LNCaP clone FGC (cell line): ENCODE measurements around the gene SLC35F2.
"Not testable (repeated sequence)": the region's sequence is repeated elsewhere in the genome, so short reads cannot be mapped to it uniquely, and the experiment has no call there.

ENCODE experiments used
- DNase-seq: peaks from one replicate; pipeline ENCODE4 v3.0.0-alpha.2; 2011; ENCODE audit warnings: low read depth
- H3K4me3 ChIP-seq: 2 replicates; pipeline ENCODE4 v1.5.1; 2011; ENCODE audit warnings: mild to moderate bottlenecking, low read depth, low read length, control low read depth
- TF ChIP-seq, protein P1 (sequence below): IDR thresholded peaks from 2 replicates; pipeline ENCODE4 v1.5.1; 2012; ENCODE audit warnings: mild to moderate bottlenecking; ENCODE audit not compliant: control insufficient read depth, insufficient read depth; ENCODE audit errors: extremely low read depth

SLC35F2 gene

DNA sequence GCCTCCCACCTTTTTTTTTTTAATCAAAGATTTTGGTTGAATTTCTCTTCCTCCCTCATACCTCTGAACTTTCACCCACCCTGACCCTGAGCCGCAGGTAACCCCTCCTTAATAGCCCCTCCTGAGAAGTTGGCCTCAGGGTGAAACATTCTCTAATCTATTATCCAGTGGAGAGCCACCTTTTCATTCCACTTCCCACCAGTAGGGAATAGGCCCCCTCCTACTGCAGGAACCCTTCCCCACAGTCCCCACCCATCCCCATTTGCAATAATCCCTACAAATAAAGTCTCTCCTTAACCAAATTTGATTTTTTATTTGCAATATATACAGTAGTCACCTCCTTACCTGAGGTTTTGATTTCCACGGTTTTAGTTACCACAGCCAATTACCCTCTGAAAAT is 2.1 kb upstream of the SLC35F2 start:
- DNase-seq = no peak
- TF ChIP-seq, protein P1, sequence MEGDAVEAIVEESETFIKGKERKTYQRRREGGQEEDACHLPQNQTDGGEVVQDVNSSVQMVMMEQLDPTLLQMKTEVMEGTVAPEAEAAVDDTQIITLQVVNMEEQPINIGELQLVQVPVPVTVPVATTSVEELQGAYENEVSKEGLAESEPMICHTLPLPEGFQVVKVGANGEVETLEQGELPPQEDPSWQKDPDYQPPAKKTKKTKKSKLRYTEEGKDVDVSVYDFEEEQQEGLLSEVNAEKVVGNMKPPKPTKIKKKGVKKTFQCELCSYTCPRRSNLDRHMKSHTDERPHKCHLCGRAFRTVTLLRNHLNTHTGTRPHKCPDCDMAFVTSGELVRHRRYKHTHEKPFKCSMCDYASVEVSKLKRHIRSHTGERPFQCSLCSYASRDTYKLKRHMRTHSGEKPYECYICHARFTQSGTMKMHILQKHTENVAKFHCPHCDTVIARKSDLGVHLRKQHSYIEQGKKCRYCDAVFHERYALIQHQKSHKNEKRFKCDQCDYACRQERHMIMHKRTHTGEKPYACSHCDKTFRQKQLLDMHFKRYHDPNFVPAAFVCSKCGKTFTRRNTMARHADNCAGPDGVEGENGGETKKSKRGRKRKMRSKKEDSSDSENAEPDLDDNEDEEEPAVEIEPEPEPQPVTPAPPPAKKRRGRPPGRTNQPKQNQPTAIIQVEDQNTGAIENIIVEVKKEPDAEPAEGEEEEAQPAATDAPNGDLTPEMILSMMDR = no peak
- no peak overlapping the region for H3K4me3 ChIP-seq

DNA sequence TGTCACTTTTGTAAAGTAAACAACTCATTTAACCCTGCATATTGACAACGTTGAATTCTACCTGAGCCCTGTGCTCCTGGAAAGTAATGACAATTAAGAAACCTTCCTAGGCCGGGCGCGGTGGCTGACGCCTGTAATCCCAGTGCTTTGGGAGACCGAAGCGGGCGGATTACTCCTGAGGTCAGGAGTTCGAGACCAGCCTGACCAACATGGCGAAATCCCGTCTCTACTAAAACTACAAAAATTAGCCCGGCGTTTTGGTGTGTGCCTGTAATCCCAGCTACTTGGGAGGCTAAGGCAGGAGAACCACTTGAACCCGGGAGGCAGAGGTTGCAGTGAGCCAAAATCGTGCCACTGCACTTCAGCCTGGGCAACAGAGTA is 1.6 kb upstream of the SLC35F2 start:
- H3K4me3 ChIP-seq, DNase-seq: not testable (repeated sequence)

DNA sequence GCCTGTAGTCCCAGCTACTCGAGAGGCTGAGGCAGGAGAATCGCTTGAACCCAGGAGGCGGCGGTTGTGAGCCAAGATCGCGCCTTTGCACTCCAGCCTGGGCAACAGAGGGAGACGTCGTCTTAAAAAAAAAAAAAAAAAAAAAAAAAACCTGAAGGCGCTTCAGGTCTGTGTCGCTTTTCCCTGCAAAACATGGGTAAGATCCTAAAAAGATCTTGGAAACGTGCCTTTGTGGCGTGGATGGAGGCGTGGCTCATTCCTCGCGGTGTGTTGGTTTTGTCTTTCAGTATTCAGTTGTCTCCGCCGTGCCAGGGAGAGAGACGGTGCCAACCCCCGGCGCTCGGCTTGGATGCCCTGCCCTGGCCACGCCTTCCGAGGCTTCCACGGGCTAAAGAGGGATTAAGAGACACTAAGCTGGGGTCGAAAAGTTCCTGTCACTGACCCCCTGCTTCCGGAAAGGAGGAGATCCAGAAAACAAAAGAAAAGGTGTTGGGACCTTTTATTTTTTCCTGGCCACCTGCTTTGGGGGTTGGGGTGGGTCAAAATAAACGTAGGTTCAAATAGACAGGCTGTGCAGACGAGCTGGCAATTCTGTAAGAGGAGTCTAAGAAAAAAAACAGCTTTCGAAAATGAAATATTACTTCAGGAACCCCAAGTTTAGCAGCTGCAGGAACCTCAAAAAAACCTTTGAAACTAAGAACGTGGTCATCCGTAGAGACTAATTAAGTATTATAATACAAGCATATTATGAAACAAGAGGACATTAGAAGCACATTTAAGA is 1.1 kb upstream of the SLC35F2 start:
- peak overlapping the region; percentile 83 for H3K4me3 ChIP-seq
- peak; percentile 75 for DNase-seq
- TF ChIP-seq, protein P1 = no peak

DNA sequence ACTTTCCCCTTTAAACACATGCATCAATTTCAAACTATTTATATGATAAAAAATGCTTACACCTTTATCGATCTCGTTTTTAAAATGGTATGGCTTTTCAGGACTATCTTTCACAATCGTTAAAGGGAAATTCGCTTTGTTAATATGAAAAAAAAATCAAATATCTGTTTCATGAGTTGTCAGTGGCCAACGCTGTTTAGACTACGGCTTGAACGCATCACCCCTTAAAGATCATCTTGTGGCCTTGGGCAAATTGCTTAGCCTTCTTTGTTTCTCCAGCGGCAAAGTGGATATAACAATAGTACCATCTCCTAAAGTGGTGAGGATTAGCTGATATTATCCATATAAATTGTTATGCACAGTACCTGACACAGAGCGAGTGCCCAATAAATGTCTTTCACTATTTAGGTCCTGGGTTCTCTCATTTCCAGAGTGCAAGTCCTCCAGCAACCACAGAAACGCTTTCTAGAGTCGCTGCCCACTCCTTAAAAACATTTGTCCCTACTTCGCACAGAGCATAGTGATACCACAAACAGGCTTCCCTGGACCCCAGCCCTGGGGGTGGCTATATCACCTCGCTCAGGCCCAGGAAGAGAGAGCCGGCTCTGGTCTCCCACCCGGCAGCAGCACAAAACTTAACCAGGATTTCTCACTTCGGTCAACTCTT is 904 bp downstream of the SLC35F2 start:
- no peak for DNase-seq
- TF ChIP-seq, protein P1 = no peak
- H3K4me3 ChIP-seq = peak overlapping the region; percentile 83

DNA sequence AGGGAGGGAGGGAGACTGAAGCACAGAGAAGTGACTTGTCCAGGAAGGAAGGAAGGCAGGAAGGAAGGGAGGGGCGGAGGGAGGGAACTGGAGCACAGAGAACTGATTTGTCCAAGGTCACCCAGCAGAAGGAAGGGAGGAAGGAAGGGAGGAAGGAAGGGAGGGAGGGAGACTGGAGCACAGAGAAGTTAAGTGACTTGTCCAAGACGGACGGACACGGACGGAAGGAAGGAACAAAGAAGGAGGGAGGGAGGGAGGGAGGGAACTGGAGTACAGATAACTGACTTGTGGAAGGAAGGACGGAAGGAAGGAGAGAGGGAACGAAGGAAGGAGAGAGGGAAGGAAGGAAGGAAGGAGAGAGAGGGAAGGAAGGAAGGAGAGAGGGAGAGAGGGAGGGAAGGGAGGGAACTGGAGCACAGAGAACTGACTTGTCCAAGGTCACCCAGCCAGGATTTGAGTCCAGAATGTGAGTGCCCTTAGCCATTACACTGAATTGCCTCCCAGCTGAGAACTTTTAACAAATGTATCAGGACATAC is 1.5 kb downstream of the SLC35F2 start:
- TF ChIP-seq, protein P1 = no peak
- H3K4me3 ChIP-seq = peak overlapping the region; percentile 83
- no peak for DNase-seq

DNA sequence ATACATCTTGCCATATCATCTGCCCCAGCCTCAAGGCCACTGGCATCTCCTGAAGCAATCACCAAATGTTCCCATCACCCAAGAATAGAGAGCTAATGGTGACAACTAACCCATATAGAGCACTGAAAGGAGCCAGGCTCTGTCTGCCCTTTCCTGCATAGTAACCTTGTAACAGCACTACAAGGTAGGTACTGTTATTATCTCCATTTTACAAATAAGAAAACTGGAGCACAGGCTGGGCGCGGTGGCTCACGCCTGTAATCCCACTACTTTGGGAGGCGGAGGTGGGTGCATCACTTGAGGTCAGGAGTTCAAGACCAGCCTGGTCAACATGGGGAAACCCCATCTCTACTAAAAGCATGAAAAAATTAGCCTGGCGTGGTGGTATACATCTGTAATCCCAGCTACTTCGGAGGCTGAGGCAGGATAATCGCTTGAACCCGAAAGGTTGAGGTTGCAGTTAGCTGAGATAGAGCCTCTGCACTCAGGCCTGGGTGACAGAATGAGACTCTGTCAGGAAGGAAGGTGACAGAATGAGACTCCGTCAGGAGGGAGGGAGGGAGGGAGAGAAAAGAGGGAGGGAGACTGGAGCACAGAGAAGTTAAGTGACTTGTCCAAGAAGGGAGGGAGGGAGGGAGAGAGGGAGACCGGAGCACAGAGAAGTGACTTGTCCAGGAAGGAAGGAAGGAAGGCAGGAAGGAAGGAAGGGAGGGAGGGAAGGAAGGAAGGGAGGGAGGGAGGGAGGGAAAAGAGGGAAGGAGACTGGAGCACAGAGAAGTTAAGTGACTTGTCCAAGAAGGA is 2.2 kb downstream of the SLC35F2 start:
- TF ChIP-seq, protein P1 = no peak
- H3K4me3 ChIP-seq = no peak overlapping the region
- no peak for DNase-seq

DNA sequence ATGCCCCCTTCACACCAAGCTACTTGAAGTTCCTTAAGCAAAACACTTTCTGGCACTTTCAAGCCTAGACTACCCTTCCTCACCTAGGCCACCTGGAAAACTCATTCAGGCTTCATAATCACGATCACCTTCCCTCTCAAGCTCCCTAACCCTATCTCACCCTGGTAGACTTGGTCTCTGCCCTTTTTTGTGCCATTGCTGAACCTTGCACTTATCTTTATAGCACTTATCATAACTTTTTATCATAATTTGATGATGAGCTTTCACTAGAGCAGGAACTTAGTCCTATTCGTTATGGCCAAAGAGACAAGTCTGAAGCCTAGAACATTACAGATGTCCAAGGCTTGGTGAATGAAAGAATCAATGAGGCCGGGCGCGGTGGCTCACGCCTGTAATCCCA is 5.5 kb downstream of the SLC35F2 start:
- DNase-seq = no peak
- H3K4me3 ChIP-seq = no peak overlapping the region
- TF ChIP-seq, protein P1 = no peak
